Trophoblast cell (in vitro differentiated cells and primary cell): Measurements from ENCODE around the gene ADSS1.

Experiments used
- DNase-seq, 2 donors: peaks; one replicate each; pipeline ENCODE4 v3.0.0-alpha.2; 2016
- H2AFZ ChIP-seq: 2 replicates; pipeline ENCODE4 v1.6.1; 2013; ENCODE audit warnings: low read length, moderate library complexity, mild to moderate bottlenecking; ENCODE audit not compliant: insufficient read depth, poor library complexity
- H2AK5ac ChIP-seq: 2 replicates; pipeline ENCODE4 v1.6.1; 2013; ENCODE audit warnings: mild to moderate bottlenecking, low read length
- H2BK120ac ChIP-seq: 2 replicates; pipeline ENCODE4 v1.6.1; 2013; ENCODE audit warnings: low read length, mild to moderate bottlenecking, moderate library complexity; ENCODE audit not compliant: insufficient read depth, poor library complexity
- H2BK12ac ChIP-seq: 2 replicates; pipeline ENCODE4 v1.6.1; 2013; ENCODE audit warnings: mild to moderate bottlenecking, low read length, moderate library complexity
- H2BK5ac ChIP-seq: 2 replicates; pipeline ENCODE4 v1.6.1; 2013; ENCODE audit warnings: low read length, low read depth, moderate library complexity, mild to moderate bottlenecking; ENCODE audit not compliant: poor library complexity
- H3K14ac ChIP-seq: 2 replicates; pipeline ENCODE4 v1.6.1; 2013; ENCODE audit warnings: mild to moderate bottlenecking, low read length
- H3K18ac ChIP-seq: 2 replicates; pipeline ENCODE4 v1.6.1; 2013; ENCODE audit warnings: mild to moderate bottlenecking, low read length
- H3K23ac ChIP-seq: 2 replicates; pipeline ENCODE4 v1.6.1; 2013; ENCODE audit warnings: low read length
- H3K27ac ChIP-seq: 2 replicates; pipeline ENCODE4 v1.5.1; 2013; ENCODE audit warnings: low read depth, mild to moderate bottlenecking, inconsistent platforms, low read length, moderate library complexity
- H3K27me3 ChIP-seq: 2 replicates; pipeline ENCODE4 v1.6.1; 2013; ENCODE audit warnings: inconsistent platforms, mild to moderate bottlenecking, low read length, moderate library complexity; ENCODE audit not compliant: insufficient read depth
- H3K36me3 ChIP-seq, 2 experiments: 1 replicate in 1 of 2; 2 replicates in 1 of 2; pipeline ENCODE4 v1.6.1; 2013; ENCODE audit warnings: low read length in 2 of 2, mild to moderate bottlenecking in 2 of 2, moderate library complexity in 1 of 2; ENCODE audit not compliant: insufficient read depth in 2 of 2, control insufficient read depth in 1 of 2
- H3K4ac ChIP-seq: 2 replicates; pipeline ENCODE4 v1.6.1; 2013; ENCODE audit warnings: low read depth, mild to moderate bottlenecking, low read length, moderate library complexity
- H3K4me1 ChIP-seq, 2 experiments: 1 replicate in 1 of 2; 2 replicates in 1 of 2; pipeline ENCODE4 v1.6.1; 2013; ENCODE audit warnings: low read length in 2 of 2, mild to moderate bottlenecking in 2 of 2, moderate library complexity in 1 of 2; ENCODE audit not compliant: insufficient read depth in 2 of 2, control insufficient read depth in 1 of 2
- H3K4me2 ChIP-seq: 2 replicates; pipeline ENCODE4 v1.6.1; 2013; ENCODE audit warnings: inconsistent platforms, mild to moderate bottlenecking, low read length, moderate library complexity
- H3K4me3 ChIP-seq: 2 replicates; pipeline ENCODE4 v1.5.1; 2013; ENCODE audit warnings: mild to moderate bottlenecking, low read depth, low read length, inconsistent platforms
- H3K79me1 ChIP-seq: one replicate; pipeline ENCODE4 v1.6.1; 2013; ENCODE audit warnings: low read length
- H3K79me2 ChIP-seq: 2 replicates; pipeline ENCODE4 v1.6.1; 2013; ENCODE audit warnings: low read length, mild to moderate bottlenecking; ENCODE audit not compliant: control insufficient read depth, insufficient read depth, poor library complexity
- H3K9ac ChIP-seq: 2 replicates; pipeline ENCODE4 v1.6.1; 2013; ENCODE audit warnings: mild to moderate bottlenecking, low read length
- H3K9me3 ChIP-seq: 2 replicates; pipeline ENCODE4 v1.6.1; 2013; ENCODE audit warnings: low read depth, mild to moderate bottlenecking, control low read depth, inconsistent platforms, low read length; ENCODE audit not compliant: insufficient read depth
- H4K12ac ChIP-seq: 2 replicates; pipeline ENCODE4 v1.6.1; 2013; ENCODE audit warnings: low read depth, mild to moderate bottlenecking, low read length, moderate library complexity
- H4K8ac ChIP-seq: 2 replicates; pipeline ENCODE4 v1.6.1; 2013; ENCODE audit warnings: low read depth, mild to moderate bottlenecking, low read length, moderate library complexity
- H4K91ac ChIP-seq: one replicate; pipeline ENCODE4 v1.6.1; 2013; ENCODE audit warnings: low read depth, mild to moderate bottlenecking, low read length, moderate library complexity
- WGBS: extraction: QIAGEN DNeasy Blood & Tissue Kit; methylation state at CpG from one replicate; pipeline ENCODE4 v1.1.7; 2013; ENCODE audit warnings: missing lambda C conversion rate; ENCODE audit not compliant: insufficient read length, insufficient coverage; ENCODE audit errors: extremely low coverage; 5-methylcytosine and 5-hydroxymethylcytosine counted together

ADSS1 gene

DNA sequence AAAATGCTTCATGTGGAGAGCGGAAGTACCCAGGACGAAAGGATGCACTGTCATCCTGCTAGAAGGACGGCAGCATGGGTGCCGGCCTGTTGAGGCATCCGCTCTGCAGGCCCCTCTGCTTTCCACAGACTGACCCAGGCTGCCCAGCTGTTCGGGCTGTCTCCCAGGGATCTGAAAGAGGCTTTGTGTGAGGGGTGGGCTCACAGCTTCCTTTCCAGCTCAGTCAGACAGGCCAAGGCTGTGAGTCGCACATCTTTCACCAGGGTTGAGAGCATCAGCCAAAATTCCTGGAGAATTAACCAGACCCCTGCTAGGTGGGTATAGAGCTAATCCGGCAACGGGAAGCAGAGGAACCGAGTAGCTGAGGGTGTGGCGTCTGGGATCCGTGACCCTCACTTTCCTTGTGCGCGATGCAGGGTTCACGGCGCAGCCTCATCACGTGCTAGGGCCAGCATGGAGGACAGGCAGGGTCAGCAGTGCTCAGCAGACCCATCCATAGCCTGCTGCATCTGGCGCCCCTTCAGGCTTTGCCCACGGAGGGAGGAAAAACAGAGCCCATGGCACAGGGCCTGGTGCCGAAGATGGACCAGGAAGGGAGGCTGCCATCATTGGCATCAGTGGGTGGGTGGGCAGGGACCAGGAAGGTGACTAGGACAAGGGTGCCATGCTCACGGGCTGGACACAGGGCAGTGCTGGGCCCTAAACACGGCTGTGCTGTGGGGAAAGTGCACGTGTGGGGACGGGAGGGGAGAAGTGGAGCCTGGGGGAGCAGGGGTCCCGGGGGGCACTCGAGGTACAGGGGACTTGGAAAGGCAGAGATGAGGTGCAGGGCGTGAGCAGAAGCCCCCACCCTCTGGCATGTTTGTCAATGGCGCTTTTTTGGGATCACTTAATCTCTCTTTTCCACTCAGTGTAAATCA is 19.7 kb downstream of the ADSS1 start:
- WGBS = no CpG with 5 or more reads among the region's 28 CpGs
- no peaks in the 10 kb centered on the region for H3K36me3 ChIP-seq

DNA sequence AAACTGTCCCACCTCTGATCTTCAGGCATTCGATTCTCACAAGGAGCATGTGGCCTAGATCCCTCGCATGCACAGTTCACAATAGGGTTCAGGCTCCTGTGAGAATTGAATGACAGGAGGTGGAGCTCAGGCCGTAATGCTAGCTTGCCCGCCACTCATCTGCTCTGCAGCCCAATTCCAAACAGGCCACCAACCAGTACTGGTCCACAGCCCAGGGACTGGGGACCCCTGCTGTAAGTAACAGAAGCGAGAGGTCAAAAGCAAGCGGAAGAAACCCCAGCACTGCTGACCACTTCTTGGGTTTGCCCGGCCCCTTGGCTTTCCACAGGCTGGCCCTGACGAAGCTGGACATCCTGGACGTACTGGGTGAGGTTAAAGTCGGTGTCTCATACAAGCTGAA is 20.5 kb downstream of the ADSS1 start:
- Histone ChIP-seq H3K4ac (no peak overlapping the region), H3K23ac (no peak overlapping the region), H3K4me2 (no peak overlapping the region), H3K27me3 (no peaks in the 10 kb centered on the region), H3K9ac (no peak overlapping the region), H3K27ac (no peak overlapping the region), H2BK120ac (no peak overlapping the region), H2BK12ac (no peak overlapping the region), H4K12ac (no peak overlapping the region), H2BK5ac (no peak overlapping the region), H3K18ac (no peak overlapping the region), H3K4me3 (no peak overlapping the region), H3K14ac (no peak overlapping the region), H4K8ac (no peak overlapping the region), H3K9me3 (peaks cover 3% of the 10 kb centered on the region), H3K4me1 (peaks cover 10 to 11% of the 10 kb centered on the region in 2 experiments), H3K79me1 (no peaks in the 10 kb centered on the region), H2AFZ (no peak overlapping the region), H3K36me3 (no peaks in the 10 kb centered on the region), H4K91ac (no peak overlapping the region), H3K79me2 (no peaks in the 10 kb centered on the region), H2AK5ac (no peak overlapping the region)
- no peak for DNase-seq
- no CpG with 5 or more reads among the region's 10 CpGs for WGBS

More for the DNA sequence above, 19.7 kb downstream of the ADSS1 start:
- no peak overlapping the region for H3K9ac ChIP-seq
- no peak overlapping the region for H3K18ac ChIP-seq
- H4K12ac ChIP-seq = no peak overlapping the region
- peak overlapping the region; percentile 5 for H3K4me3 ChIP-seq
- no peak overlapping the region for H2AK5ac ChIP-seq
- no peaks in the 10 kb centered on the region for H3K27me3 ChIP-seq
- H3K27ac ChIP-seq = no peak overlapping the region
- no peak overlapping the region for H2BK12ac ChIP-seq
- no peak overlapping the region for H4K91ac ChIP-seq
- peaks cover 6 to 7% of the 10 kb centered on the region in 2 experiments for H3K4me1 ChIP-seq
- H3K4me2 ChIP-seq = no peak overlapping the region
- H3K23ac ChIP-seq = no peak overlapping the region
- no peaks in the 10 kb centered on the region for H3K79me2 ChIP-seq
- H4K8ac ChIP-seq = no peak overlapping the region
- peaks cover 3% of the 10 kb centered on the region for H3K9me3 ChIP-seq
- H2BK120ac ChIP-seq = no peak overlapping the region
- no peak overlapping the region for H3K4ac ChIP-seq
- no peak overlapping the region for H3K14ac ChIP-seq
- no peak overlapping the region for H2AFZ ChIP-seq
- H2BK5ac ChIP-seq = no peak overlapping the region
- DNase-seq = no peak
- H3K79me1 ChIP-seq = no peaks in the 10 kb centered on the region

DNA sequence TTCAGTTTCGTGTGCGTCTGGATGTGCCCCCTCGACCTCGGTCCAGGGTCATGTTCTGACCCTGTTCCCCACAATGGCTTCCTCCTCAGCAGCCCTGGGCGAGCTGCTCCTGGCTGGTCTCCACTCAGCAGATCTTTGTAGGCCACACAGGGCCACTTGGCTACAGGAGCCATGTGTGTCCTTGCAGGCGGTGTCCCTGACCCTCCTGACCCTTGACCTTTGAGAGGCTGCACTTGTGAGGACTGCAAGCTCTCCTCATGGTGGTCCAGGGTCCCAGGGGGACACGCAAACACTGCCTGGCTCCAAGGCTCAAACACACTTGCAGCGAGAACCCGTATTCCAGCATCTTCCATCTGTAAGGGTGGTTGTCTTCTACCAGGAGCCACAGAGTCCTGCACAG is 21.4 kb downstream of the ADSS1 start:
- no peak overlapping the region for H3K4ac ChIP-seq
- H3K36me3 ChIP-seq = no peaks in the 10 kb centered on the region
- H2BK12ac ChIP-seq = no peak overlapping the region
- no peak overlapping the region for H4K8ac ChIP-seq
- WGBS = no CpG with 5 or more reads among the region's 9 CpGs
- H3K4me2 ChIP-seq = no peak overlapping the region
- no peaks in the 10 kb centered on the region for H3K27me3 ChIP-seq
- no peak overlapping the region for H4K91ac ChIP-seq
- no peak overlapping the region for H4K12ac ChIP-seq
- H3K18ac ChIP-seq = no peak overlapping the region
- H2BK120ac ChIP-seq = no peak overlapping the region
- no peak overlapping the region for H2AFZ ChIP-seq
- H3K79me2 ChIP-seq = no peaks in the 10 kb centered on the region
- H3K14ac ChIP-seq = no peak overlapping the region
- no peak overlapping the region for H2BK5ac ChIP-seq
- H3K79me1 ChIP-seq = no peaks in the 10 kb centered on the region
- no peak overlapping the region for H3K4me3 ChIP-seq
- H3K9ac ChIP-seq = no peak overlapping the region
- peaks cover 7% of the 10 kb centered on the region for H3K9me3 ChIP-seq
- no peak overlapping the region for H3K23ac ChIP-seq
- no peak for DNase-seq
- H2AK5ac ChIP-seq = no peak overlapping the region
- peaks cover 10 to 11% of the 10 kb centered on the region in 2 experiments for H3K4me1 ChIP-seq
- no peak overlapping the region for H3K27ac ChIP-seq

DNA sequence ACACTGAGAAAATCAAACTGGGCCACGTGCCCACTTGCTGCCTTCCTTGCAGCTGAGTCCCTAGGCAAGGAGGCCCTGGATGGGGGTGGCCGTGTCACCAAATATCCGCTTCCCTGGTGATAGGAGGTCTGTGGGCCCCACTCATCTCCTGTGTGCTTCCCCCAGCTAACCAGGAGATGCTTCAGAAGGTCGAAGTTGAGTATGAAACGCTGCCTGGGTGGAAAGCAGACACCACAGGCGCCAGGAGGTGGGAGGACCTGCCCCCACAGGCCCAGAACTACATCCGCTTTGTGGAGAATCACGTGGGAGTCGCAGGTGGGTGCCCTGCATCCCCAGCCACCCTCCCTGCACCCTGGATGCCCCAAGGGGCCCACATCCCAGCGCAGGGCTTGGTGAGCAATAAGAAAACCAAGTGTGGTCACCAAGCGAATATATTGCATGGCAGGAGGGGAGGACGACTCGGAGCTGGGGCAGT is 22.1 kb downstream of the ADSS1 start:
- H4K91ac ChIP-seq = no peak overlapping the region
- H3K27me3 ChIP-seq = no peaks in the 10 kb centered on the region
- no CpG with 5 or more reads among the region's 13 CpGs for WGBS

More for the DNA sequence above, 22.1 kb downstream of the ADSS1 start:
- Histone ChIP-seq H4K8ac (no peak overlapping the region), H4K12ac (no peak overlapping the region), H2AFZ (no peak overlapping the region), H2AK5ac (no peak overlapping the region), H2BK12ac (no peak overlapping the region), H3K36me3 (no peaks in the 10 kb centered on the region), H3K79me2 (no peaks in the 10 kb centered on the region), H3K4me3 (no peak overlapping the region), H3K4ac (no peak overlapping the region), H2BK5ac (no peak overlapping the region), H3K9ac (no peak overlapping the region), H3K4me2 (no peak overlapping the region), H2BK120ac (no peak overlapping the region), H3K79me1 (no peaks in the 10 kb centered on the region), H3K9me3 (peaks cover 7% of the 10 kb centered on the region), H3K4me1 (peaks cover 10 to 11% of the 10 kb centered on the region in 2 experiments), H3K23ac (no peak overlapping the region), H3K27ac (no peak overlapping the region), H3K14ac (no peak overlapping the region), H3K18ac (no peak overlapping the region)
- DNase-seq = no peak
